Stimulated activated CD8-positive, alpha-beta memory T cell treated with anti-CD3 and anti-CD28 coated beads, Interleukin-7, amount 100 ng/mL, for 24 hours (primary cell): ENCODE measurements around the gene C1S.
"Not testable (repeated sequence)": the region's sequence is repeated elsewhere in the genome, so short reads cannot be mapped to it uniquely, and the experiment has no call there.

Source experiments
- DNase-seq: peaks from one replicate; pipeline ENCODE4 v3.0.0-alpha.2; 2020; ENCODE audit warnings: low read depth

Gene C1S

GRCh38 chr12:7060353-7060954 lies at the start of gene C1S:
Gene C1S, plus strand, starts transcription at chr12:7060718. Its CDS starts 1,195 bp downstream, at chr12:7061913.
- DNase-seq, result no peak

GRCh38 chr12:7011398-7011797 lies 49.1 kb upstream of the C1S start:
- not testable (repeated sequence) for DNase-seq

- DNase-seq, result no peak
Measured at GRCh38 chr12:7012024-7012607, 48.4 kb upstream of the C1S start.

- DNase-seq, result no peak
Measured at GRCh38 chr12:7013101-7013500, 47.4 kb upstream of the C1S start.

GRCh38 chr12:7015555-7016370 lies 44.8 kb upstream of the C1S start:
- no peak for DNase-seq

GRCh38 chr12:7016958-7017571 lies 43.5 kb upstream of the C1S start:
- DNase-seq, result no peak

- DNase-seq, result no peak
Measured at GRCh38 chr12:7017870-7018349, 42.6 kb upstream of the C1S start.

- peak; percentile 91 for DNase-seq
Measured at GRCh38 chr12:7018350-7019042, 42.0 kb upstream of the C1S start, which contains the start of gene LPCAT3. Gene LPCAT3, minus strand, starts transcription at chr12:7018476. Its CDS starts 52 bp downstream, at chr12:7018424.

GRCh38 chr12:7019043-7019569 lies 41.4 kb upstream of the C1S start:
- no peak for DNase-seq

GRCh38 chr12:7021956-7022355 lies 38.6 kb upstream of the C1S start:
- no peak for DNase-seq

GRCh38 chr12:7023114-7023513 lies 37.4 kb upstream of the C1S start:
- no peak for DNase-seq

GRCh38 chr12:7026854-7027253 lies 33.7 kb upstream of the C1S start:
- DNase-seq, result no peak

- no peak for DNase-seq
Measured at GRCh38 chr12:7031306-7031705, 29.2 kb upstream of the C1S start.

- no peak for DNase-seq
Measured at GRCh38 chr12:7032990-7033389, 27.5 kb upstream of the C1S start.

- no peak for DNase-seq
Measured at GRCh38 chr12:7034464-7034863, 26.1 kb upstream of the C1S start.

- no peak for DNase-seq
Measured at GRCh38 chr12:7035463-7035862, 25.1 kb upstream of the C1S start.

GRCh38 chr12:7037411-7037810 lies 23.1 kb upstream of the C1S start:
- DNase-seq, result not testable (repeated sequence)

- no peak for DNase-seq
Measured at GRCh38 chr12:7038591-7038990, 21.9 kb upstream of the C1S start.

- no peak for DNase-seq
Measured at GRCh38 chr12:7039403-7039802, 21.1 kb upstream of the C1S start.

- no peak for DNase-seq
Measured at GRCh38 chr12:7042842-7043241, 17.7 kb upstream of the C1S start.

- no peak for DNase-seq
Measured at GRCh38 chr12:7045913-7046312, 14.6 kb upstream of the C1S start.
